Astrocyte (in vitro differentiated cells and primary cell): ENCODE measurements around the gene MBNL1. TPM values are rescaled to one million over a fixed set of nuclear protein-coding genes. Genes with fewer than 3 reads are reported as not detected.

Experiments used
- DNase-seq: peaks from one replicate; pipeline ENCODE4 v3.0.0-alpha.2; 2010; ENCODE audit warnings: low read depth
- FAIRE-seq: peaks from 2 replicates; lab custom pipeline; 2011; peaks lifted over from hg19 to GRCh38; lab: Jason Lieb, UNC
- H2AFZ ChIP-seq: 2 replicates; pipeline ENCODE4 v1.6.0; 2012; ENCODE audit warnings: low read depth, low read length, inconsistent platforms
- H3K27ac ChIP-seq: 2 replicates; pipeline ENCODE4 v1.5.1; 2011; ENCODE audit warnings: low read depth, low read length, inconsistent platforms
- H3K27me3 ChIP-seq: 2 replicates; pipeline ENCODE4 v1.6.0; 2011; ENCODE audit warnings: low read length, inconsistent platforms; ENCODE audit not compliant: insufficient read depth
- H3K36me3 ChIP-seq: 2 replicates; pipeline ENCODE4 v1.5.1; 2011; ENCODE audit warnings: low read length, inconsistent platforms; ENCODE audit not compliant: insufficient read depth
- H3K4me1 ChIP-seq: 2 replicates; pipeline ENCODE4 v1.5.1; 2011; ENCODE audit warnings: low read length, inconsistent platforms; ENCODE audit not compliant: insufficient read depth
- H3K4me2 ChIP-seq: 2 replicates; pipeline ENCODE4 v1.6.0; 2012; ENCODE audit warnings: low read length, inconsistent platforms
- H3K4me3 ChIP-seq: 2 replicates; pipeline ENCODE4 v1.5.1; 2011; ENCODE audit warnings: low read depth, mild to moderate bottlenecking, low read length, inconsistent platforms; ENCODE audit not compliant: insufficient read depth
- H3K79me2 ChIP-seq: 2 replicates; pipeline ENCODE4 v1.6.0; 2012; ENCODE audit warnings: mild to moderate bottlenecking, low read length, inconsistent platforms; ENCODE audit not compliant: insufficient read depth
- H3K9ac ChIP-seq: 2 replicates; pipeline ENCODE4 v1.6.0; 2012; ENCODE audit warnings: mild to moderate bottlenecking, low read length, inconsistent platforms
- H3K9me3 ChIP-seq: 2 replicates; pipeline ENCODE4 v1.5.1; 2012; ENCODE audit warnings: low read depth, mild to moderate bottlenecking, low read length, inconsistent platforms; ENCODE audit not compliant: insufficient read depth
- H4K20me1 ChIP-seq: 2 replicates; pipeline ENCODE4 v1.6.0; 2012; ENCODE audit warnings: low read length, inconsistent platforms; ENCODE audit not compliant: insufficient read depth
- H3K27ac Mint-ChIP-seq: one replicate; pipeline ENCODE4 v1.8.0; 2021; ENCODE audit warnings: mild to moderate bottlenecking, mixed read lengths; ENCODE audit not compliant: unreplicated experiment
- H3K27me3 Mint-ChIP-seq: one replicate; pipeline ENCODE4 v1.8.0; 2021; ENCODE audit warnings: low read depth, mixed read lengths; ENCODE audit not compliant: unreplicated experiment
- H3K36me3 Mint-ChIP-seq: one replicate; pipeline ENCODE4 v1.8.0; 2021; ENCODE audit warnings: low read depth, mixed read lengths; ENCODE audit not compliant: unreplicated experiment
- H3K4me1 Mint-ChIP-seq: one replicate; pipeline ENCODE4 v1.8.0; 2021; ENCODE audit warnings: low read depth, mixed read lengths; ENCODE audit not compliant: unreplicated experiment
- H3K4me3 Mint-ChIP-seq: one replicate; pipeline ENCODE4 v1.8.0; 2021; ENCODE audit warnings: mild to moderate bottlenecking, moderate library complexity, mixed read lengths; ENCODE audit not compliant: unreplicated experiment
- H3K9me3 Mint-ChIP-seq: one replicate; pipeline ENCODE4 v1.8.0; 2021; ENCODE audit warnings: mild to moderate bottlenecking, mixed read lengths; ENCODE audit not compliant: unreplicated experiment
- CTCF ChIP-seq: IDR thresholded peaks from 2 replicates; pipeline ENCODE4 v1.5.1; 2011; ENCODE audit warnings: low read depth, mild to moderate bottlenecking, inconsistent platforms, low read length, moderate library complexity; ENCODE audit not compliant: insufficient read depth
- EZH2 ChIP-seq: IDR thresholded peaks from 2 replicates; pipeline ENCODE4 v1.6.1; 2012; ENCODE audit warnings: mild to moderate bottlenecking, low read length, inconsistent platforms; ENCODE audit not compliant: insufficient read depth
- total RNA-seq: library from RNA; stranded (reverse); gene quantifications from 2 replicates; pipeline ENCODE4 v1.2.1, GENCODE V29; 2021

The MBNL1 gene
- total RNA-seq, 1 donor from 2014 or later = 93.1 TPM

- no peak overlapping the region for H3K4me3 Mint-ChIP-seq
- H3K36me3 Mint-ChIP-seq = peaks cover 7% of the 10 kb centered on the region
- peaks cover 8% of the 10 kb centered on the region for H3K4me1 ChIP-seq
- DNase-seq (no peak), FAIRE-seq (no peak)
- H3K4me3 ChIP-seq = no peak overlapping the region
- peak overlapping the region; percentile 42 for H3K27ac Mint-ChIP-seq
- H3K9me3 Mint-ChIP-seq = no peaks in the 10 kb centered on the region
- H3K9ac ChIP-seq = no peak overlapping the region
- no peak for TF ChIP-seq CTCF
- no peak for TF ChIP-seq EZH2
- no peaks in the 10 kb centered on the region for H3K9me3 ChIP-seq
- H2AFZ ChIP-seq = no peak overlapping the region
- no peaks in the 10 kb centered on the region for H3K27me3 ChIP-seq
- peaks cover 40% of the 10 kb centered on the region for H4K20me1 ChIP-seq
- no peak overlapping the region for H3K27ac ChIP-seq
- no peaks in the 10 kb centered on the region for H3K27me3 Mint-ChIP-seq
- peaks cover 73% of the 10 kb centered on the region for H3K79me2 ChIP-seq
- H3K4me2 ChIP-seq = no peak overlapping the region
- peaks cover 26% of the 10 kb centered on the region for H3K4me1 Mint-ChIP-seq
- H3K36me3 ChIP-seq = peaks cover 23% of the 10 kb centered on the region
Measured at GRCh38 chr3:152445212-152445611, 176.5 kb downstream of the MBNL1 start.

DNA sequence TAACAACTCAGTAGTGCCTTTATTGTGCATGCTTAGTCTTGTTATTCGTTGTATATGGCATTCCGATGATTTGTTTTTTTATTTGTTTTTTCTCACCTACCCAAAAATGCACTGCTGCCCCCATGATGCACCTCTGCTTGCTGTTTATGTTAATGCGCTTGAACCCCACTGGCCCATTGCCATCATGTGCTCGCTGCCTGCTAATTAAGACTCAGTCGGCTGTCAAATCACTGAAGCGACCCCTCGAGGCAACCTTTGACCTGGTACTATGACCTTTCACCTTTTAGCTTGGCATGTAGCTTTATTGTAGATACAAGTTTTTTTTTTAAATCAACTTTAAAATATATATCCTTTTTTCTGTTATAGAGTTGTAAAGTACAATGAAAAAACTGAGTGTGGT, 177.8 kb downstream of the MBNL1 start:
- Mint-ChIP-seq H3K36me3 (peaks cover 10% of the 10 kb centered on the region), H3K27ac (peak overlapping the region; percentile 85)
- no peak for TF ChIP-seq CTCF
- TF ChIP-seq EZH2 = no peak

DNA sequence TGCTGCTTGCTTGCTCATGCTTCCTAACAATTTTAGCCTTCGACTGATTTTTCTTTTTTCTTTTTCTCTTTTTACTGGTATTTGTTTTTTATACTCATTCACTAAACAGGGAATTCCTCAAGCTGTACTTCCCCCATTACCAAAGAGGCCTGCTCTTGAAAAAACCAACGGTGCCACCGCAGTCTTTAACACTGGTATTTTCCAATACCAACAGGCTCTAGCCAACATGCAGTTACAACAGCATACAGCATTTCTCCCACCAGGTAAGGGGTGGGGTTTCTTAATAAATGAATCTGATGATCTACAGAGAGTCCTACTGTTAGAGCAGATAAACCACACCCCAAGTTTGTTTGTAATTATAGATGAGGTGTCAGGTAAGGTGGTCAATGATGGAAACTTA, 178.8 kb downstream of the MBNL1 start:
- Histone ChIP-seq H3K4me3 (no peak overlapping the region), H3K27ac (no peak overlapping the region), H3K4me1 (peaks cover 8% of the 10 kb centered on the region), H3K9ac (no peak overlapping the region), H3K27me3 (no peaks in the 10 kb centered on the region), H3K9me3 (no peaks in the 10 kb centered on the region), H4K20me1 (peaks cover 44% of the 10 kb centered on the region), H3K36me3 (peaks cover 23% of the 10 kb centered on the region), H3K79me2 (peaks cover 53% of the 10 kb centered on the region), H3K4me2 (no peak overlapping the region), H2AFZ (no peak overlapping the region)
- peaks cover 11% of the 10 kb centered on the region for H3K36me3 Mint-ChIP-seq
- H3K27ac Mint-ChIP-seq = no peak overlapping the region
- FAIRE-seq (no peak), DNase-seq (no peak)
- no peaks in the 10 kb centered on the region for H3K9me3 Mint-ChIP-seq
- peaks cover 40% of the 10 kb centered on the region for H3K4me1 Mint-ChIP-seq
- no peak for TF ChIP-seq CTCF
- no peak for TF ChIP-seq EZH2
- no peak overlapping the region for H3K4me3 Mint-ChIP-seq
- H3K27me3 Mint-ChIP-seq = no peaks in the 10 kb centered on the region

More for the DNA sequence above, 177.8 kb downstream of the MBNL1 start:
- FAIRE-seq (no peak), DNase-seq (no peak)
- H3K27me3 ChIP-seq = no peaks in the 10 kb centered on the region
- peaks cover 32% of the 10 kb centered on the region for H3K4me1 Mint-ChIP-seq
- no peak overlapping the region for H3K27ac ChIP-seq
- peaks cover 23% of the 10 kb centered on the region for H3K36me3 ChIP-seq
- peaks cover 60% of the 10 kb centered on the region for H3K79me2 ChIP-seq
- H3K4me1 ChIP-seq = peaks cover 8% of the 10 kb centered on the region
- H3K4me3 Mint-ChIP-seq = no peak overlapping the region
- no peak overlapping the region for H3K4me2 ChIP-seq
- H3K27me3 Mint-ChIP-seq = no peaks in the 10 kb centered on the region
- no peaks in the 10 kb centered on the region for H3K9me3 Mint-ChIP-seq
- H2AFZ ChIP-seq = no peak overlapping the region
- peaks cover 41% of the 10 kb centered on the region for H4K20me1 ChIP-seq
- H3K9me3 ChIP-seq = no peaks in the 10 kb centered on the region
- no peak overlapping the region for H3K4me3 ChIP-seq
- H3K9ac ChIP-seq = no peak overlapping the region
